Thoracic aorta (tissue), 2 donors: ENCODE data around the gene MYNN. TPM values are rescaled to one million over a fixed set of nuclear protein-coding genes. Genes with fewer than 3 reads are reported as not detected.

Experiments
- ATAC-seq: fragments of 150-250 bp; one replicate; pipeline ENCODE4 v1.8.0; 2017; ENCODE audit warnings: low read depth; ENCODE audit not compliant: insufficient number of reproducible peaks, low FRiP score
- DNase-seq: peaks from one replicate; pipeline ENCODE4 v3.0.0-alpha.2; 2020; ENCODE audit warnings: low spot score
- H3K27ac ChIP-seq, 2 donors: fragments of 200-600 bp; sonication (generic); 1 replicate in 1 of 2; 2 replicates in 1 of 2; pipeline ENCODE4 v1.5.1; 2016; ENCODE audit warnings: mild to moderate bottlenecking in 2 of 2, moderate library complexity in 2 of 2
- H3K27me3 ChIP-seq: fragments of 200-600 bp; sonication (generic); replicated peaks from 2 replicates; pipeline ENCODE4 v1.6.0; 2016; ENCODE audit warnings: mild to moderate bottlenecking; ENCODE audit not compliant: insufficient read depth
- H3K36me3 ChIP-seq: fragments of 200-600 bp; sonication (generic); one replicate; pipeline ENCODE4 v1.5.1; 2016
- H3K4me1 ChIP-seq, 2 donors: fragments of 200-600 bp; sonication (generic); 1 replicate in 1 of 2; 2 replicates in 1 of 2; pipeline versions ENCODE4 v1.5.1 to v1.6.0; 2016; ENCODE audit warnings: low read depth in 2 of 2, mild to moderate bottlenecking in 1 of 2; ENCODE audit not compliant: control insufficient read depth in 1 of 2
- H3K4me3 ChIP-seq: fragments of 200-600 bp; sonication (generic); 2 replicates; pipeline ENCODE4 v1.5.1; 2016; ENCODE audit warnings: mild to moderate bottlenecking
- H3K9me3 ChIP-seq: fragments of 200-600 bp; sonication (generic); 2 replicates; pipeline ENCODE4 v1.5.1; 2016
- CTCF ChIP-seq: fragments of 200-600 bp; sonication (generic); IDR thresholded peaks from one replicate; pipeline ENCODE4 v1.5.1; 2019; ENCODE audit warnings: antibody characterized with exemption
- total RNA-seq, 2 donors: library from RNA; depleted of rRNA; stranded (reverse); fragments of >200 nt; gene quantifications; one replicate each; pipeline versions ENCODE4 v1.1.0 to v1.2.3, GENCODE V29; 2016

Gene MYNN
- total RNA-seq, 2 donors from 2014 or later: 10.8 to 14.3 TPM

- H3K4me1 ChIP-seq: no peaks in the 10 kb centered on the region
- no peaks in the 10 kb centered on the region for H3K36me3 ChIP-seq
- no peak for DNase-seq
- no peaks in the 10 kb centered on the region for H3K9me3 ChIP-seq
- TF ChIP-seq CTCF: no peak
- no peaks in the 10 kb centered on the region for H3K27me3 ChIP-seq
- ATAC-seq: no peak
- no peak overlapping the region for H3K27ac ChIP-seq
- H3K4me3 ChIP-seq: no peak overlapping the region
Observed at GRCh38 chr3:169838511-169839030, 65.4 kb downstream of the MYNN start.

Other genes with a start within 250 kb of the MYNN start
- 10 to 100 TPM; 26.4 to 51.1 TPM for gene MECOM, start 109.7 kb upstream of the MYNN start, total RNA-seq
- gene TERC, start 8.3 kb upstream of the MYNN start, total RNA-seq: 100 to 1,000 TPM; 126 to 132 TPM
- 1 to 10 TPM; 2.7 to 3.1 TPM for gene ACTRT3, start 3.8 kb upstream of the MYNN start, total RNA-seq
- not detected for gene LRRIQ4, start 39.5 kb downstream of the MYNN start, total RNA-seq
- gene LRRC34, start 39.5 kb downstream of the MYNN start, total RNA-seq: 1 to 10 TPM; 4.5 to 5.1 TPM
- not detected for gene LRRC31, start 96.5 kb downstream of the MYNN start, total RNA-seq
- not detected for gene SAMD7, start 138.2 kb downstream of the MYNN start, total RNA-seq
- gene SEC62, start 193.4 kb downstream of the MYNN start, total RNA-seq: 10 to 100 TPM; 27.3 to 49.0 TPM